Astrocyte (in vitro differentiated cells and primary cell): ENCODE results near the gene NPEPL1. TPM values are rescaled to one million over a fixed set of nuclear protein-coding genes. Genes with fewer than 3 reads are reported as not detected.
"Not testable (repeated sequence)": the region's sequence is repeated elsewhere in the genome, so short reads cannot be mapped to it uniquely, and the experiment has no call there.

Source experiments
- DNase-seq: peaks from one replicate; pipeline ENCODE4 v3.0.0-alpha.2; 2010; ENCODE audit warnings: low read depth
- FAIRE-seq: peaks from 2 replicates; lab custom pipeline; 2011; peaks lifted over from hg19 to GRCh38; lab: Jason Lieb, UNC
- H2AFZ ChIP-seq: 2 replicates; pipeline ENCODE4 v1.6.0; 2012; ENCODE audit warnings: low read depth, low read length, inconsistent platforms
- H3K27ac ChIP-seq: 2 replicates; pipeline ENCODE4 v1.5.1; 2011; ENCODE audit warnings: low read depth, low read length, inconsistent platforms
- H3K27me3 ChIP-seq: 2 replicates; pipeline ENCODE4 v1.6.0; 2011; ENCODE audit warnings: low read length, inconsistent platforms; ENCODE audit not compliant: insufficient read depth
- H3K36me3 ChIP-seq: 2 replicates; pipeline ENCODE4 v1.5.1; 2011; ENCODE audit warnings: low read length, inconsistent platforms; ENCODE audit not compliant: insufficient read depth
- H3K4me1 ChIP-seq: 2 replicates; pipeline ENCODE4 v1.5.1; 2011; ENCODE audit warnings: low read length, inconsistent platforms; ENCODE audit not compliant: insufficient read depth
- H3K4me2 ChIP-seq: 2 replicates; pipeline ENCODE4 v1.6.0; 2012; ENCODE audit warnings: low read length, inconsistent platforms
- H3K4me3 ChIP-seq: 2 replicates; pipeline ENCODE4 v1.5.1; 2011; ENCODE audit warnings: low read depth, mild to moderate bottlenecking, low read length, inconsistent platforms; ENCODE audit not compliant: insufficient read depth
- H3K79me2 ChIP-seq: 2 replicates; pipeline ENCODE4 v1.6.0; 2012; ENCODE audit warnings: mild to moderate bottlenecking, low read length, inconsistent platforms; ENCODE audit not compliant: insufficient read depth
- H3K9ac ChIP-seq: 2 replicates; pipeline ENCODE4 v1.6.0; 2012; ENCODE audit warnings: mild to moderate bottlenecking, low read length, inconsistent platforms
- H3K9me3 ChIP-seq: 2 replicates; pipeline ENCODE4 v1.5.1; 2012; ENCODE audit warnings: low read depth, mild to moderate bottlenecking, low read length, inconsistent platforms; ENCODE audit not compliant: insufficient read depth
- H4K20me1 ChIP-seq: 2 replicates; pipeline ENCODE4 v1.6.0; 2012; ENCODE audit warnings: low read length, inconsistent platforms; ENCODE audit not compliant: insufficient read depth
- H3K27ac Mint-ChIP-seq: one replicate; pipeline ENCODE4 v1.8.0; 2021; ENCODE audit warnings: mild to moderate bottlenecking, mixed read lengths; ENCODE audit not compliant: unreplicated experiment
- H3K27me3 Mint-ChIP-seq: one replicate; pipeline ENCODE4 v1.8.0; 2021; ENCODE audit warnings: low read depth, mixed read lengths; ENCODE audit not compliant: unreplicated experiment
- H3K36me3 Mint-ChIP-seq: one replicate; pipeline ENCODE4 v1.8.0; 2021; ENCODE audit warnings: low read depth, mixed read lengths; ENCODE audit not compliant: unreplicated experiment
- H3K4me1 Mint-ChIP-seq: one replicate; pipeline ENCODE4 v1.8.0; 2021; ENCODE audit warnings: low read depth, mixed read lengths; ENCODE audit not compliant: unreplicated experiment
- H3K4me3 Mint-ChIP-seq: one replicate; pipeline ENCODE4 v1.8.0; 2021; ENCODE audit warnings: mild to moderate bottlenecking, moderate library complexity, mixed read lengths; ENCODE audit not compliant: unreplicated experiment
- H3K9me3 Mint-ChIP-seq: one replicate; pipeline ENCODE4 v1.8.0; 2021; ENCODE audit warnings: mild to moderate bottlenecking, mixed read lengths; ENCODE audit not compliant: unreplicated experiment
- CTCF ChIP-seq: IDR thresholded peaks from 2 replicates; pipeline ENCODE4 v1.5.1; 2011; ENCODE audit warnings: low read depth, mild to moderate bottlenecking, inconsistent platforms, low read length, moderate library complexity; ENCODE audit not compliant: insufficient read depth
- EZH2 ChIP-seq: IDR thresholded peaks from 2 replicates; pipeline ENCODE4 v1.6.1; 2012; ENCODE audit warnings: mild to moderate bottlenecking, low read length, inconsistent platforms; ENCODE audit not compliant: insufficient read depth
- total RNA-seq: library from RNA; stranded (reverse); gene quantifications from 2 replicates; pipeline ENCODE4 v1.2.1, GENCODE V29; 2021

The NPEPL1 gene
- total RNA-seq, 1 donor from 2014 or later: 27.1 TPM

GRCh38 chr20:58749098-58749769 is 56.6 kb downstream of the NPEPL1 start:
- DNase-seq (no peak), FAIRE-seq (no peak)
- Mint-ChIP-seq H3K36me3 (peaks cover 2% of the 10 kb centered on the region), H3K27me3 (peaks cover 73% of the 10 kb centered on the region), H3K27ac (no peak overlapping the region), H3K4me1 (no peaks in the 10 kb centered on the region), H3K9me3 (peaks cover 6% of the 10 kb centered on the region), H3K4me3 (no peak overlapping the region)
- H3K79me2 ChIP-seq: no peaks in the 10 kb centered on the region
- no peak for TF ChIP-seq EZH2
- TF ChIP-seq CTCF: no peak
- H3K27me3 ChIP-seq: peaks cover 2% of the 10 kb centered on the region
- no peaks in the 10 kb centered on the region for H3K9me3 ChIP-seq
- H3K36me3 ChIP-seq: no peaks in the 10 kb centered on the region
- H2AFZ ChIP-seq: no peak overlapping the region
- H3K27ac ChIP-seq: no peak overlapping the region
- H4K20me1 ChIP-seq: no peaks in the 10 kb centered on the region
- H3K4me1 ChIP-seq: no peaks in the 10 kb centered on the region
- H3K9ac ChIP-seq: no peak overlapping the region
- no peak overlapping the region for H3K4me2 ChIP-seq
- no peak overlapping the region for H3K4me3 ChIP-seq

- H4K20me1 ChIP-seq: no peaks in the 10 kb centered on the region
- no peak overlapping the region for H3K4me3 ChIP-seq
- H3K79me2 ChIP-seq: no peaks in the 10 kb centered on the region
- peaks cover 2% of the 10 kb centered on the region for H3K36me3 Mint-ChIP-seq
- FAIRE-seq (no peak), DNase-seq (no peak)
- H3K4me1 Mint-ChIP-seq: no peaks in the 10 kb centered on the region
- H3K9me3 Mint-ChIP-seq: peaks cover 6% of the 10 kb centered on the region
- H3K9me3 ChIP-seq: no peaks in the 10 kb centered on the region
- no peak overlapping the region for H2AFZ ChIP-seq
- H3K9ac ChIP-seq: no peak overlapping the region
- no peak overlapping the region for H3K27ac Mint-ChIP-seq
- TF ChIP-seq CTCF: no peak
- TF ChIP-seq EZH2: no peak
- no peak overlapping the region for H3K4me3 Mint-ChIP-seq
- peaks cover 68% of the 10 kb centered on the region for H3K27me3 Mint-ChIP-seq
- no peaks in the 10 kb centered on the region for H3K4me1 ChIP-seq
- H3K27me3 ChIP-seq: peaks cover 2% of the 10 kb centered on the region
- H3K4me2 ChIP-seq: no peak overlapping the region
- no peaks in the 10 kb centered on the region for H3K36me3 ChIP-seq
- H3K27ac ChIP-seq: no peak overlapping the region
Measured at GRCh38 chr20:58749979-58750378, 57.4 kb downstream of the NPEPL1 start.

GRCh38 chr20:58750706-58751105 is 58.1 kb downstream of the NPEPL1 start:
- not testable (repeated sequence) for H3K27me3 ChIP-seq, DNase-seq, H3K9me3 Mint-ChIP-seq, H3K9me3 ChIP-seq, H3K27ac ChIP-seq, H3K27ac Mint-ChIP-seq, H3K4me3 ChIP-seq, H3K9ac ChIP-seq, H3K36me3 Mint-ChIP-seq, H3K79me2 ChIP-seq, FAIRE-seq, H4K20me1 ChIP-seq, H2AFZ ChIP-seq, H3K4me3 Mint-ChIP-seq, H3K4me2 ChIP-seq, H3K4me1 ChIP-seq, H3K36me3 ChIP-seq, H3K4me1 Mint-ChIP-seq
- peaks cover 66% of the 10 kb centered on the region for H3K27me3 Mint-ChIP-seq
